GM19468 (cell line): Measurements from ENCODE around the gene ABCA8.

ENCODE experiments used
- ATAC-seq: cut with Tn5 transposase; IDR thresholded peaks from one replicate; pipeline ENCODE4 v1.9.1; 2021; ENCODE audit warnings: mild to moderate bottlenecking, moderate library complexity, moderate number of reproducible peaks; ENCODE audit not compliant: unreplicated experiment; ENCODE audit errors: extremely low read depth

ABCA8 gene

DNA sequence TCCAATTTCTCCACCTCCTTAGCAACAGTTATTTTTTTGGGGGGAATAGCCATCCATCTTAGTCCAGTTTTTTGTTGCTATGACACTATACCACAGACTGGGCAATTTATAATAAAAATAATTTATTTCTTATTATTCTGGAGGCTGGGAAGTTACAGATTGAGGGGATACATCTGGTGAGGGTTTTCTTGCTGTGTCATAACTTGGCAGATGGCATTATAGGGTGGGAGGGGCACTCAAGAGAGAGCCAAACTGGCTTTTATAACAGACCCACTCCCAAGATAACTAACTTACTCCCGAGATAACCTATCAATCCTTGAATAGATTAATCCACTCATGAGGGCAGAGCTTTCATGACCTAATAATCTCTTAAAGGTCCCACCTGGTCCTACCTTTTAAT is 84.2 kb downstream of the ABCA8 start:
- ATAC-seq, result no peak

DNA sequence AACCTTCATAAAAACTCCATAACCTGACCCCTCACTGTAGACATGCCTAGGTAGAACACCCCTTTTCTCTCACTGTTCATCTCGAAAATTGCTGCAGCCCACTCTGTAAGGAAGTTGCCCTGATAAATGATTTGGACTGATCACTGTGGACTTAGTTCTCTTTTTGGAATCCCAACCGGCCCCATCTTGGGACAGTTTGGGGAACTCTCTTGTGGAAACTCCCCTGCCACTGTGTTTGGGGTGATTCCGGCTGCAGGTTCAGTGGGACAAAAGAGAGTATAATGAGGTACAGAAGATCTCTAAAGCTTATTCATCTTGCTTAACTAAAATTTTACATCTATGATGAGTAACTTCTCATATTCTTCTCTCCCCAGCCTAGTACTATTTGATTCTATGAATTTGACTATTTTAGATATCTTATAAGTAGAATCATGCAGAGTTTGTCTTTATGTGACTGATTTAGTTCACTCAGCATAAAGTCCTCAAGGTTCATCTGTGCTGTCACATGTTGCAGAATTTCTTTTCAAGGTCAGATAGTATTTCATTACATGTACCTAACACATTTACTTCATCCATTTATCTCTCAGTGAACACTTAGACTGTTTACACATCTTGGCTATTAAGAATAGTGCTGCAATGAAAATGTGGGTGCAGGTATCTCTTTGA is 84.9 kb downstream of the ABCA8 start:
- ATAC-seq, result no peak

DNA sequence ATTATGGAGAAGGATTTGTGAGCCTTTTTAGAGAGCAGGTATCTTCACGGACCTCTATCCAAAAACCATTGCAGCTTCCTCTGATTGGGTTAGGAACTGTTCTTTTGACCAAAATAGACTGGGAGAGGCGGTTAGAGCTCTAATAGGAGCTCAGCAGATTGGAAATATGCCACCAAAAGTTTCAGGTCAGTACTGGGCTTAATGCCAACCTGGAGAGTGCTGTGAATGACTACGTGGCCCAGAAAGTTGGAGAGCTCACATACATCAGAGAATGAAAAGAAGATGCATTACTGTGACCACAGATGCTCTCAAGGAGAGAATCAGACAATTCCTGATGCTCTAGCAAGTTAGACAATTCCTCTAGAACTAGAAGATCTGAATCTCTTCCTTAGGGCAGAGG is 86.5 kb downstream of the ABCA8 start:
- no peak for ATAC-seq

DNA sequence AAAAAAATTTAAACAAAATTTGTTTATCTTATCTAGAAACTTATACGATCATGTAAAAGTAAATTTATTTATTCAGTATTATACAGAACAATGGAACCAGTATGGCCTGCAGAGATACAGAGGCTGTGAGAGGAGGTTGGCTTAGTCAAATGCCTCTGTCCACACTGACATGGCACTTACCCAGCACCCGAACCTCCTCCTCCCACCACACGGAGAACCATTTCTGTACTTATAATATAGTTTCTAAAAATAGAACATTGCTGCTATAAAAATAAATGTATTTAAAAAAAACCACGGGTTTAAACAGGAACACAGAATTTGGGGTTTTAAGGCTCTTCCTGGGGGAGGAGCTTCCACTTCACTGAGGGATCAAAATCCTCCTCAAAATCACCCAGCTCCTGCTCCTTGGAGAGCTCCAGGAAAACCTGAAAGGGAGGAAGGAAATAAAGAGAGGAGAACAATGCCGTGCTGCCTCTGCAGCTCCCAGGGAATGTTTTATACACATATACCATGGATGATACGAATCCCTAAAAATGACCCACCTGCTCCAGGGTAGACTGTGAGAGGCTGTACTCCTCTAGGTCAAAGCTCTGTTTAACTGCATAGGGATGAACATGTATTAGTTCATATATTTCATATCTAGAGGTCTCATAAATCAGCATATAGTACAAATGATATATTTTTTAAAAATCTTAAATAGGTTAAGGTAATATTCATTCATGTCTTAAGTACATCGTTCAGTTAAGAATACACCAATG is 87.3 kb downstream of the ABCA8 start:
- no peak for ATAC-seq

DNA sequence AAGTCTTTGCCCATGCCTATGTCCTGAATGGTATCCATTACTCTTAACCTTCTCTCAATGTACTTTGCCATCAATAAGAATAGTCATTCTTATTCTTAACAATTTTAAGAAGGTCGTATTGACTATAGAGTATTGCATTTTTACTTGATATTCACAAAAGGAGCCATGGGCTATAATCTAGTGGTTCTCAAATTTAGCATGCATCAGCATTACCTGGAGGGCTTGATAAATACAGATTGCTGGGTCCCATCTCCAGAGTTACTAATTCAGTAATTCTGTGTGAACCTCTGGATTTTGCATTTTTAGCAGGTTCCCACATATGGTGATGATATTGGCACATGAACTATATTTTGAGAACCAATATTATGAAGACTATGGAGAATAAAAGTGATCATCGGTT is 89.6 kb downstream of the ABCA8 start:
- ATAC-seq, result no peak

- ATAC-seq, result no peak
These were observed 92.0 kb downstream of the ABCA8 start for GRCh38 chr17:68863091-68863652.

GRCh38 chr17:68861602-68862001 is 93.6 kb downstream of the ABCA8 start:
- no peak for ATAC-seq

DNA sequence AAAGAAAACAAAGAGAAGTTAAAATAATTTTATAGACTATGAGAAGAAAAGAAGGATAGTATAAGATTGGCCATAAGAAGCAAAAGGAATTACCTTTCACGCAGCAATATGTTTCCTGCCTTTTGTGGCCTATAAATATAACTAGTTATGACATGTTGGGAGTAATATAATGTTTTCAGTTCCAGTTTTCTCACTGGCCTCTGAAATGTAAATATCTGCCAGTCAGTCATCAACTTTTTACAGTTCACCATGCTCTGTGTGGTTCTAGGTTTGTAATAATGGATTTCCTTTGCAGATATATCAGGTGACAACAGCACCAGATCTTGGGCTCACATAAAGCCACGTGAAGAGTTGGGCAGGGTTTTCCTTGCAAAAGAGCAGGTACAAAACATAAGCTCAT is 94.3 kb downstream of the ABCA8 start:
- ATAC-seq, result no peak

DNA sequence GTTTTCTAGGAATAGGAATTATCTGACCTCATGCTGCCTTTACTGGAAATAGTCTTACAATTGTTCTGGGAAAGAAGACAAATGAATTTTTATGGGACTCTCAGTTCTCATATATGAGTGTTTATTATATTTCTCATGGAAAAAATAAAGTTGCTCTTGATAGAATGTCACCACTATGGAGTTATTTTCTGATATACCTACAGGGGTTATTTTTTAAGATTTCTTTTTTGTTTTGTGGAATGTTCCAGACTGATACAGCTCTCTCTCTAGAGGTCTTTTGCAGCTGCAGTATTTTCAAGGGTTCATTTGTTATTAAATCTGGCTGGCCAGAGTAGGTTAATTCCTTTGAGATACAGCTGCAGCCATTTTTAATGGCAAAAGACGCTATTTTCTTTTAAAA is 100.7 kb downstream of the ABCA8 start:
- ATAC-seq, result no peak

GRCh38 chr17:68853439-68853838 is 101.8 kb downstream of the ABCA8 start:
- no peak for ATAC-seq

DNA sequence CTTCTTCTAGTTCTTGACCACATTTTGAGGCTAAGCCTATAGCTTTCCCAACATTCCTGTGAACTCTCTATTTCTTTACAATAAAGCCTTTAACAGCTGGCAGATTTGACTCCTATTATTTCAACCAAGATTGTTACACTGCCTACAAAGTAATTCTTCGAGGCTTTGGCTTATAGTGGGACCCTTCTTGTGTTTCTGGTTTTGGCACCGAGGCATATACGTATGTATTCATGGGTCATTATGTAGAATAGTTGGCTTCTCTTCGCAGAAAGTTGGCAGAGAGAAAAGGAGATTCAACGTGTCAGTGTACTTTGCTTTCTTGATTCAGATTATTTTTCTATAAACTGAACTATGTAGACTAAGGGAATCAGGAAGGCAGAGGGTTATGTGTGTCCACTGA is 102.2 kb downstream of the ABCA8 start:
- no peak for ATAC-seq

- ATAC-seq, result no peak
These were observed 103.3 kb downstream of the ABCA8 start for GRCh38 chr17:68851890-68852289.

DNA sequence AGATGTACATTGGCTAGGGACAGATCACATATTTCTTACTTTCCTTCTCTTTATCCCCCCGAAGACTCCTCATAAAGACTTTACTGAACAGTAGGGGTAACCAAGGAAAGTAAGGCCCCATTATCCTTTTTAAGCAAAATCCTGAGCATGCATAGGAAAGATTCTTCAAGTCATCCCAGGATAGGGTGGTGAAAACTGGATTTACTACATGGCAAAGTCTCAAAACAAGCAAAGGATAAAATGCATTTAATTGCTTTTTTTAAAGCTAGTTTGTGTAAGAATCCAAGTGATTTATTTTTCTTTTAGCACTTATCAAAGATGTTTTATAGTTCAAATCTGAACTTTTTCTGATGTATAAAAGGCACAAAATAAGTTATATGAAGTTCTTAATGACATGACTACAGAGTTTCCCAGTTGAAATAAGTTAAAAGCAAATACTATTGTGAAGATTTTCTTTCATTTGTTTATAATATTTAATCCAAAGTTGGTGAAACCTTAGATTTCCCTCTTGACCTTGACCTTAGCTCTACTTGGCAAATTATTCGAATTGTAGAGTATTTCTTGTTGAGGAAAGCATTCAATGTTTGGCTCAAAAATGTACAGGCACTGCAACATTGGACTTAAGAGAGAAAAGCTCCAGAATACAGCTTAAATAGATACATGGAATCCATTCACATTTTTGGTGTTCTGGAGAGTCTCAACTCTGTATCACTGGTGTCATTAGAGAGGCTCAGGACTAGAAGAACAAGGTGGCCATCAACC is 104.3 kb downstream of the ABCA8 start:
- ATAC-seq, result no peak

DNA sequence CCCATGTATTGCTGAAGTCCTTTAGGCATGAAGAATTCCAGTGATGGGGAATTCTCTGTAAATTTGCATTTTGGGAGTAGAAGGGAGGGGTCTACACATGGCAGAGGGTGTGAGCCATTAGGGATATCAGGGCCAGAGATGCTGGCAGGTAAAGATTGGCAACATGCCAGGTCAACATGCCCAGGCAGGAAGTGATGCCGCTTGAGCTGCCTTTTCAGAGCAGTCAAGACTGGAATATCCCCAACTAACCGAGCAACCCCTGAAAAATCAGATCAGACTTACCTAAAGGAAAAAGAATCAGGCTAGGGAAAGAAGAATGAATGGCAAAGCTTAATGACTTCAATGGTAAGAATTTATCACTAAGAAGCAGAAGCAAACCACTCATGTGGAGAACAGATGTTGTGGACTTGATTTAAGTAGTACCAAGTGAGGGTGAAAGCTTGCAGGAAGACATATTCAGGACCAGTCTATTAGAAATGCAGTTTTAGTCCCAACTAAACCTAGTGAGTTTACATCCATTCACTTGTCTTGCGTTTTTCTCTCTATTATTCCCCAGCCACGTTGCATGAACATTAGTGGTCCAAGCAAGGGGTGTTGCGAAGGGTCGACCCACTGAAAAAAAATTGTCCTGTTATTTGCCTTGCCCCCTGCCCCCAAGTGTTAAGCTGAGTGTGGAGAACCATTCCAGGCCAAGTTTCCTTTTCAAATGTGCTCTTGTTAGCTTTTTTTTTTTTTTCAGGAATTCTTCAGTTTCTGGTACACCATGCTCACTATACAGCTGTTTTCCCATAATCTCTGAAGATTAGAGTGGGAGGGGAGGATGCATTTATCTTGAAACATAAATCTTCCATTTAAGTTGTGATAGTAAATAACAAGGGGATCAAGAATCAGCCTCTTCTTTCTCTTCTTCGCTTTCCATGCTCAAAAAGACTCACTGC is 105.2 kb downstream of the ABCA8 start:
- no peak for ATAC-seq

- ATAC-seq, result no peak
These were observed 107.5 kb downstream of the ABCA8 start for GRCh38 chr17:68847711-68848110.

DNA sequence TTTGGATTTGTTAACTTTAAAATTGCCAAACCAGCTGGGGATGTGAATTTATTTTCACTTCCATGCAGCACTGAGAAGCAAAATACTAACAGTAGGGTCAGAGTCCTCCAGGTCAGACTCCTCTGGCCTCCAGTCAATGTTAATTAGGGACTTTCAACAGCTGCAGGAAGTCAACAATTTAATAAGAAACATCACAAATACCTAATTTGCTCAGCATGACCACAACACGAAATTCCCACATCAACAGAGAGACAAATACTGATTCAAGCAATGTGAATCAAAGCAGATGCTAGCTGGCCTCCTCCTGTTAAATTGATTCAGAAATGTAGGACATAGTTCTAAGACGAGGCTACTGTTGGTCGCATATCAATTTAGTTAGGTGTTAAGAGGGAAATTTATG is 111.7 kb downstream of the ABCA8 start:
- no peak for ATAC-seq

- ATAC-seq, result no peak
These were observed 115.1 kb downstream of the ABCA8 start for GRCh38 chr17:68840073-68840472.

- ATAC-seq, result no peak
These were observed 120.1 kb downstream of the ABCA8 start for GRCh38 chr17:68835071-68835470.

DNA sequence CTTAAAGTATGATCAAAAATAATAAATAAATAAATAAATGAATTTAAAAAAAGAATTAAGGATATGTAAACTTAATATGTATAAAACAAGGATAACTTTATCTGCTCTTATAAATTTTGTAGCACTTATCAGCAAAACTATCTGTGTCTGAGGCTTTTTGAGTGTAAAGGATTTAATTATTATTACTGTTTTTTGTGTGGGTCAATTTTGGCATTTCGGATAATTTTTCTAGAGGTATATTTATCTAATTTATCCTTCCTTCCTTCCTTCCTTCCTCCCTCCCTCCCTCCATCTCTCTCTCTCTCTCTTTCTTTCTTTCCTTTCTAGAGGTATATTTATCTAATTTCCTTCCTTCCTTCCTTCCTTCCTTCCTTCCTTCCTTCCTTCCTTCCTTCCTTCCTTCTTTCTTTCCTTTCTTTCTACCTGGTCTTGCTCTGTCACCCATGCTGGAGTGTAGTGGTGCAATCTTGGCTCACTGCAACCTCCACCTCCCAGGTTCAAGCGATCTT is 120.8 kb downstream of the ABCA8 start:
- ATAC-seq, result no peak
